Gastroesophageal sphincter (tissue), 4 donors: ENCODE data around the gene UNCX. TPM values are rescaled to one million over a fixed set of nuclear protein-coding genes. Genes with fewer than 3 reads are reported as not detected.
"Not testable (repeated sequence)": the region's sequence is repeated elsewhere in the genome, so short reads cannot be mapped to it uniquely, and the experiment has no call there.

Source experiments
- ATAC-seq: fragments of 150-250 bp; one replicate; pipeline ENCODE4 v1.9.1; 2016; ENCODE audit warnings: mild to moderate bottlenecking, moderate library complexity
- H3K27ac ChIP-seq, 4 donors: fragments of 200-600 bp; sonication (generic) in 3 of 4; 1 replicate in 3 of 4; 2 replicates in 1 of 4; pipeline ENCODE4 v1.5.1; 2016 to 2019
- H3K27me3 ChIP-seq: fragments of 200-600 bp; sonication (generic); one replicate; pipeline ENCODE4 v1.5.1; 2019
- H3K36me3 ChIP-seq, 2 donors: fragments of 200-600 bp; sonication (generic); one replicate each; pipeline ENCODE4 v1.5.1; 2019; ENCODE audit warnings: control low read depth in 1 of 2
- H3K4me1 ChIP-seq, 3 donors: fragments of 200-600 bp; sonication (generic); 1 replicate in 2 of 3; 2 replicates in 1 of 3; pipeline ENCODE4 v1.5.1; 2016 to 2019; ENCODE audit warnings: control low read depth in 2 of 3
- H3K4me3 ChIP-seq, 2 donors: fragments of 200-600 bp; sonication (generic); one replicate each; pipeline ENCODE4 v1.5.1; 2019; ENCODE audit warnings: mild to moderate bottlenecking in 1 of 2, moderate library complexity in 1 of 2
- H3K9me3 ChIP-seq, 3 donors: fragments of 200-600 bp; sonication (generic); one replicate each; pipeline ENCODE4 v1.5.1; 2017 to 2019; ENCODE audit warnings: control low read depth in 2 of 3
- EP300 ChIP-seq: sonication (generic); formaldehyde crosslinking; IDR thresholded peaks from one replicate; pipeline ENCODE4 v1.6.1; 2017; ENCODE audit warnings: antibody characterized with exemption, mild to moderate bottlenecking
- POLR2A ChIP-seq, 2 donors: fragments of 450-650 bp; IDR thresholded peaks; one replicate each; pipeline ENCODE4 v1.6.1; 2017; ENCODE audit warnings: antibody characterized with exemption in 2 of 2, mild to moderate bottlenecking in 2 of 2, moderate library complexity in 1 of 2
- POLR2AphosphoS5 ChIP-seq: sonication (generic); formaldehyde crosslinking; IDR thresholded peaks from one replicate; pipeline ENCODE4 v1.6.1; 2017; ENCODE audit warnings: antibody characterized with exemption
- WGBS, 2 donors: methylation state at CpG; one replicate each; pipeline ENCODE4 v1.1.5; 2018; ENCODE audit warnings: low coverage in 1 of 2; 5-methylcytosine and 5-hydroxymethylcytosine counted together
- total RNA-seq, 4 donors: library from RNA; depleted of rRNA; stranded (reverse); fragments of >200 nt; gene quantifications; one replicate each; pipeline ENCODE4 v1.1.0, GENCODE V29; 2016
- TF ChIP-seq, protein P1 (sequence below), 4 experiments: fragments of 200-600 bp in 2 of 4; fragments of 450-650 bp in 2 of 4; sonication (generic) in 1 of 4; IDR thresholded peaks; one replicate each; pipeline ENCODE4 v1.5.1; 2017 to 2019; ENCODE audit warnings: antibody characterized with exemption in 4 of 4, mild to moderate bottlenecking in 2 of 4, moderate library complexity in 2 of 4

The UNCX gene
- total RNA-seq, 4 donors from 2014 or later: not detected

DNA sequence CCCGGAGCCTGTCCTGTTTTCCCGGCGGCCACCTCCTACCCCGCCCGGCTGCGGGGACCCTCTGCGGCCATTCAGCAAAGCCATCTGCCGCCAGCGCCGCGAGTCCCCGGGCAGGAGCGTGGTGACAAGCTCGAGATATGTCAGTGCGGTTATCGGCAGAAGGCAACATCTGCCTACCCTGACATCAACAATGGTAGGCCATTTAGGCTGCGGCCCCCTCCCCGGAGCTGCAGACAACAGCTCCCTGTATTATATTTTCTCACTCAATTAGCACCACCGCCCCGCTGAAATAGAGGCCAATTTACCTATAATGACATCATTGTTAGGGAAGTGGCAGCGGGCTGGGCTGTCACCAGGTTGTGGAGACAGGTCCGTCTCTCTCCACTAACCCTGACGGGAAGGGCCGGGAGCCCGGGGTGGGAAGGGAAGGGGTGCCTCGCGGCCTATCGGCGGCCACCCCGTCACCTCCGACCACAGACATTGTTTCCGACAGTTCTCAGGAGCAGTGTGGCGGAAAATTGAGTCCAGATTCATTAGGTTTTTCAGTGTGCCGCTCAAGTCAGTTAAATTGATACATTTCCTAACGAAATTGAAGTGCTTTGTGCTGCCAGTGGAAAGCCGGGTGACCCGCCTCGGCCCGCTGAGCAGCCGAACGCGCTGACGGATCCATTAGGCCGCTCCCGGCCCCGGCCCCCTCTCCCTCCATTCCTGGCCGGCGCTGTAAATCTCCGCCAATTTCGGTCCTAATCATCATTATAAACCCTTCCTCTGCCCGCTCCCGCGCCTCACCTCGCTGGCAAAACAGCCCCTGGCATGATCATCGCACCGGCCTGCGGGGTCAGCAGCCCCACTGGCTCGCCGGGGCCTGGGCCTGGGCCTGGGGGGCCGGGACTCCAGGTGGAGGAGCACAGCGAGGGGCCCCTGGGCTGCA lies 43.0 kb downstream of the UNCX start:
- peaks cover 0 to 3% (median 0%) of the 10 kb centered on the region in 3 donors for H3K9me3 ChIP-seq
- no peaks in the 10 kb centered on the region for H3K36me3 ChIP-seq
- peaks cover 65% of the 10 kb centered on the region for H3K27me3 ChIP-seq
- no peaks in the 10 kb centered on the region for H3K4me1 ChIP-seq
- no peak overlapping the region for H3K4me3 ChIP-seq
- no peak overlapping the region for H3K27ac ChIP-seq
- TF ChIP-seq POLR2AphosphoS5 (no peak), POLR2A (IDR thresholded peaks at IDR 0.05) (no peak), EP300 (no peak)
- TF ChIP-seq, protein P1, sequence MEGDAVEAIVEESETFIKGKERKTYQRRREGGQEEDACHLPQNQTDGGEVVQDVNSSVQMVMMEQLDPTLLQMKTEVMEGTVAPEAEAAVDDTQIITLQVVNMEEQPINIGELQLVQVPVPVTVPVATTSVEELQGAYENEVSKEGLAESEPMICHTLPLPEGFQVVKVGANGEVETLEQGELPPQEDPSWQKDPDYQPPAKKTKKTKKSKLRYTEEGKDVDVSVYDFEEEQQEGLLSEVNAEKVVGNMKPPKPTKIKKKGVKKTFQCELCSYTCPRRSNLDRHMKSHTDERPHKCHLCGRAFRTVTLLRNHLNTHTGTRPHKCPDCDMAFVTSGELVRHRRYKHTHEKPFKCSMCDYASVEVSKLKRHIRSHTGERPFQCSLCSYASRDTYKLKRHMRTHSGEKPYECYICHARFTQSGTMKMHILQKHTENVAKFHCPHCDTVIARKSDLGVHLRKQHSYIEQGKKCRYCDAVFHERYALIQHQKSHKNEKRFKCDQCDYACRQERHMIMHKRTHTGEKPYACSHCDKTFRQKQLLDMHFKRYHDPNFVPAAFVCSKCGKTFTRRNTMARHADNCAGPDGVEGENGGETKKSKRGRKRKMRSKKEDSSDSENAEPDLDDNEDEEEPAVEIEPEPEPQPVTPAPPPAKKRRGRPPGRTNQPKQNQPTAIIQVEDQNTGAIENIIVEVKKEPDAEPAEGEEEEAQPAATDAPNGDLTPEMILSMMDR (IDR thresholded peaks at IDR 0.05): no peak
- no peak for ATAC-seq
- 40 to 87% methylated on average over 2 to 13 of the region's 61 CpGs for WGBS, 2 donors

- TF ChIP-seq POLR2AphosphoS5: no peak
- TF ChIP-seq POLR2A (IDR thresholded peaks at IDR 0.05): no peak
- TF ChIP-seq EP300: no peak
- TF ChIP-seq, protein P1 (IDR thresholded peaks at IDR 0.05): no peak
- WGBS, 2 donors: 92 to 95% methylated on average over 10 of the region's 10 CpGs
- no peak for ATAC-seq
Observed at GRCh38 chr7:1276626-1277175, 44.0 kb downstream of the UNCX start.

DNA sequence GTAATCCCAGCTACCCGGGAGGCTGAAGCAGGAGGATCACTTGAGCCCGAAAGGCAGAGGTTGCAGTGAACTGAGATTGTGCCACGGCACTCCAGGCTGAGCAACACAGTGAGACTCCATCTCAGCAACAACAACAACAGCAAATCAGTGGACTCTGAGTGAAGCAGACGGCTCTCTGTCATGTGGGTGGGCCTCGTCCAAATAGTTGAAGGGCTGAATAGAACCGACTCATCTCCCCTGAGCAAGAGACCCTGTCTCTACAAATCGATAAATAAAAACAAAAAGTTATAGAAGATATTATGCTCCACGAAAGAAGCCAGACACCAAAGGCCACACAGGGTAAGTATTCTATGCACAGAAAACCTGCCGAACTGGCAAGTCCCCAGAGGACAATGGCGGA lies 45.9 kb downstream of the UNCX start:
- H3K27ac ChIP-seq: no peak overlapping the region
- ATAC-seq: no peak
- TF ChIP-seq, protein P1 (IDR thresholded peaks at IDR 0.05): no peak
- TF ChIP-seq EP300: no peak
- H3K4me1 ChIP-seq: no peaks in the 10 kb centered on the region
- H3K27me3 ChIP-seq: peaks cover 69% of the 10 kb centered on the region
- H3K36me3 ChIP-seq: no peaks in the 10 kb centered on the region
- WGBS, 2 donors: 83 to 94% methylated on average over 3 to 7 of the region's 10 CpGs
- peaks cover 0 to 3% (median 0%) of the 10 kb centered on the region in 3 donors for H3K9me3 ChIP-seq
- no peak overlapping the region for H3K4me3 ChIP-seq

More at GRCh38 chr7:1276626-1277175, 44.0 kb downstream of the UNCX start:
- H3K36me3 ChIP-seq: no peaks in the 10 kb centered on the region
- H3K9me3 ChIP-seq: peaks cover 0 to 3% (median 0%) of the 10 kb centered on the region in 3 donors
- H3K27me3 ChIP-seq: peaks cover 55% of the 10 kb centered on the region
- no peaks in the 10 kb centered on the region for H3K4me1 ChIP-seq
- no peak overlapping the region for H3K27ac ChIP-seq
- no peak overlapping the region for H3K4me3 ChIP-seq

- Histone ChIP-seq H3K9me3 (peaks cover 0 to 3% (median 0%) of the 10 kb centered on the region in 3 donors), H3K27me3 (peaks cover 73% of the 10 kb centered on the region), H3K36me3 (no peaks in the 10 kb centered on the region), H3K27ac (no peak overlapping the region), H3K4me3 (no peak overlapping the region), H3K4me1 (no peaks in the 10 kb centered on the region)
- 80% methylated on average over 13 of the region's 16 CpGs for WGBS, 2 donors
- no peak for ATAC-seq
- TF ChIP-seq POLR2A (IDR thresholded peaks at IDR 0.05): no peak
- no peak for TF ChIP-seq POLR2AphosphoS5
- no peak for TF ChIP-seq EP300
- TF ChIP-seq, protein P1 (IDR thresholded peaks at IDR 0.05): no peak
Observed at GRCh38 chr7:1279041-1279440, 46.4 kb downstream of the UNCX start.

DNA sequence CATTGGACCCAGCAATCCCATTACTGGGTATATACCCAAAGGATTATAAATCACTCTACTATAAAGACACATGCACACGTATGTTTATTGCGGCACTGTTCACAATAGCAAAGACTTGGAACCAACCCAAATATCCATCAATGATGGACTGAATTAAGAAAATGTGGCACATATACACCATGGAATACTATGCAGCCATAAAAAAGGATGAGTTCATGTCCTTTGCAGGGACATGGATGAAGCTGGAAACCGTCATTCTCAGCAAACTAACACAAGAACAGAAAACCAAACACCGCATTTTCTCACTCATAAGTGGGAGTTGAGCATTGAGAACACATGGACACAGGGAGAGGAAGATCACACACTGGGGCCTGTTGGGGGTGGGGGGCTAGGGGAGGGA lies 47.2 kb downstream of the UNCX start:
- WGBS, 2 donors: 0 to 23% methylated on average over 2 to 3 of the region's 4 CpGs
- not testable (repeated sequence) for ATAC-seq, H3K4me1 ChIP-seq, H3K27ac ChIP-seq, H3K4me3 ChIP-seq, H3K9me3 ChIP-seq, H3K36me3 ChIP-seq
- peaks cover 73% of the 10 kb centered on the region for H3K27me3 ChIP-seq
